A549 (cell line): ENCODE results near the gene AP1M1.

ENCODE experiments used
- BHLHE40 ChIP-seq: IDR thresholded peaks from 2 replicates; pipeline ENCODE4 v1.6.1; 2012; ENCODE audit warnings: low read depth, low read length, inconsistent platforms
- CEBPB ChIP-seq, 2 experiments: fragments of >200 bp in 1 of 2; sonication (Bioruptor Twin) in 1 of 2; formaldehyde crosslinking in 1 of 2; IDR thresholded peaks; 2 replicates each; pipeline ENCODE4 v1.6.1; 2012 to 2016
- EP300 ChIP-seq, 2 experiments: fragments of >200 bp; sonication (Bioruptor Twin); formaldehyde crosslinking; IDR thresholded peaks; 2 replicates in 1 of 2; 3 replicates in 1 of 2; pipeline ENCODE4 v1.6.1; 2016 to 2017
- JUNB ChIP-seq: fragments of >200 bp; sonication (Bioruptor Twin); formaldehyde crosslinking; IDR thresholded peaks from 2 replicates; pipeline ENCODE4 v1.6.1; 2016
- MAFK ChIP-seq: fragments of 450-650 bp; IDR thresholded peaks from 2 replicates; pipeline ENCODE4 v1.6.1; 2014; ENCODE audit not compliant: partially characterized antibody
- POLR2A ChIP-seq: IDR thresholded peaks from 2 replicates; pipeline ENCODE4 v1.6.1; 2012; ENCODE audit warnings: mild to moderate bottlenecking, low read length
- RAD21 ChIP-seq, 2 experiments: fragments of >200 bp in 1 of 2; sonication (Bioruptor Twin) in 1 of 2; formaldehyde crosslinking in 1 of 2; IDR thresholded peaks in 1 of 2; conservative IDR thresholded peaks in 1 of 2; 2 replicates in 1 of 2; 3 replicates in 1 of 2; pipeline ENCODE4 v1.6.1; 2012 to 2018; ENCODE audit warnings: inconsistent platforms in 1 of 2
- ZNF302 ChIP-seq: fragments of 250-450 bp; sonication (Bioruptor Pico); IDR thresholded peaks from 2 replicates; pipeline ENCODE4 v1.9.0; 2021; ENCODE audit warnings: inconsistent platforms, mild to moderate bottlenecking, moderate library complexity
- ZSCAN20 ChIP-seq: fragments of 250-450 bp; sonication (Bioruptor Pico); IDR thresholded peaks from 2 replicates; pipeline ENCODE4 v1.8.0; 2022; ENCODE audit warnings: mild to moderate bottlenecking, moderate library complexity
- TF ChIP-seq, protein P1 (sequence below): fragments of >200 bp; sonication (Bioruptor Twin); formaldehyde crosslinking; IDR thresholded peaks from 3 replicates; pipeline ENCODE4 v1.5.1; 2016
- TF ChIP-seq, protein P2 (sequence below): fragments of 200-600 bp; sonication (generic); IDR thresholded peaks from 2 replicates; pipeline ENCODE4 v1.6.1; 2016; ENCODE audit warnings: antibody characterized with exemption, mild to moderate bottlenecking, moderate library complexity
- TF ChIP-seq, protein P3 (sequence below): fragments of 450-650 bp; IDR thresholded peaks from 2 replicates; pipeline ENCODE4 v1.6.1; 2014; ENCODE audit warnings: antibody characterized with exemption

GRCh38 chr19:16233836-16234551, 36.3 kb downstream of the AP1M1 start:
- TF ChIP-seq POLR2A (no peak), MAFK (no peak), CEBPB (IDR thresholded peaks at IDR 0.05) (no peak), ZNF302 (CRISPR knock-in tag) (no peak), EP300 (IDR thresholded peaks at IDR 0.05) (no peak), JUNB (no peak), RAD21 (conservative IDR thresholded peaks at IDR 0.05 in 1 of 2, IDR thresholded peaks at IDR 0.05 in 1 of 2) (no peak), BHLHE40 (no peak), ZSCAN20 (CRISPR knock-in tag) (no peak)
- TF ChIP-seq, protein P1, sequence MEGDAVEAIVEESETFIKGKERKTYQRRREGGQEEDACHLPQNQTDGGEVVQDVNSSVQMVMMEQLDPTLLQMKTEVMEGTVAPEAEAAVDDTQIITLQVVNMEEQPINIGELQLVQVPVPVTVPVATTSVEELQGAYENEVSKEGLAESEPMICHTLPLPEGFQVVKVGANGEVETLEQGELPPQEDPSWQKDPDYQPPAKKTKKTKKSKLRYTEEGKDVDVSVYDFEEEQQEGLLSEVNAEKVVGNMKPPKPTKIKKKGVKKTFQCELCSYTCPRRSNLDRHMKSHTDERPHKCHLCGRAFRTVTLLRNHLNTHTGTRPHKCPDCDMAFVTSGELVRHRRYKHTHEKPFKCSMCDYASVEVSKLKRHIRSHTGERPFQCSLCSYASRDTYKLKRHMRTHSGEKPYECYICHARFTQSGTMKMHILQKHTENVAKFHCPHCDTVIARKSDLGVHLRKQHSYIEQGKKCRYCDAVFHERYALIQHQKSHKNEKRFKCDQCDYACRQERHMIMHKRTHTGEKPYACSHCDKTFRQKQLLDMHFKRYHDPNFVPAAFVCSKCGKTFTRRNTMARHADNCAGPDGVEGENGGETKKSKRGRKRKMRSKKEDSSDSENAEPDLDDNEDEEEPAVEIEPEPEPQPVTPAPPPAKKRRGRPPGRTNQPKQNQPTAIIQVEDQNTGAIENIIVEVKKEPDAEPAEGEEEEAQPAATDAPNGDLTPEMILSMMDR, result no peak
- TF ChIP-seq, protein P2, sequence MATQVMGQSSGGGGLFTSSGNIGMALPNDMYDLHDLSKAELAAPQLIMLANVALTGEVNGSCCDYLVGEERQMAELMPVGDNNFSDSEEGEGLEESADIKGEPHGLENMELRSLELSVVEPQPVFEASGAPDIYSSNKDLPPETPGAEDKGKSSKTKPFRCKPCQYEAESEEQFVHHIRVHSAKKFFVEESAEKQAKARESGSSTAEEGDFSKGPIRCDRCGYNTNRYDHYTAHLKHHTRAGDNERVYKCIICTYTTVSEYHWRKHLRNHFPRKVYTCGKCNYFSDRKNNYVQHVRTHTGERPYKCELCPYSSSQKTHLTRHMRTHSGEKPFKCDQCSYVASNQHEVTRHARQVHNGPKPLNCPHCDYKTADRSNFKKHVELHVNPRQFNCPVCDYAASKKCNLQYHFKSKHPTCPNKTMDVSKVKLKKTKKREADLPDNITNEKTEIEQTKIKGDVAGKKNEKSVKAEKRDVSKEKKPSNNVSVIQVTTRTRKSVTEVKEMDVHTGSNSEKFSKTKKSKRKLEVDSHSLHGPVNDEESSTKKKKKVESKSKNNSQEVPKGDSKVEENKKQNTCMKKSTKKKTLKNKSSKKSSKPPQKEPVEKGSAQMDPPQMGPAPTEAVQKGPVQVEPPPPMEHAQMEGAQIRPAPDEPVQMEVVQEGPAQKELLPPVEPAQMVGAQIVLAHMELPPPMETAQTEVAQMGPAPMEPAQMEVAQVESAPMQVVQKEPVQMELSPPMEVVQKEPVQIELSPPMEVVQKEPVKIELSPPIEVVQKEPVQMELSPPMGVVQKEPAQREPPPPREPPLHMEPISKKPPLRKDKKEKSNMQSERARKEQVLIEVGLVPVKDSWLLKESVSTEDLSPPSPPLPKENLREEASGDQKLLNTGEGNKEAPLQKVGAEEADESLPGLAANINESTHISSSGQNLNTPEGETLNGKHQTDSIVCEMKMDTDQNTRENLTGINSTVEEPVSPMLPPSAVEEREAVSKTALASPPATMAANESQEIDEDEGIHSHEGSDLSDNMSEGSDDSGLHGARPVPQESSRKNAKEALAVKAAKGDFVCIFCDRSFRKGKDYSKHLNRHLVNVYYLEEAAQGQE, result no peak
- TF ChIP-seq, protein P3, sequence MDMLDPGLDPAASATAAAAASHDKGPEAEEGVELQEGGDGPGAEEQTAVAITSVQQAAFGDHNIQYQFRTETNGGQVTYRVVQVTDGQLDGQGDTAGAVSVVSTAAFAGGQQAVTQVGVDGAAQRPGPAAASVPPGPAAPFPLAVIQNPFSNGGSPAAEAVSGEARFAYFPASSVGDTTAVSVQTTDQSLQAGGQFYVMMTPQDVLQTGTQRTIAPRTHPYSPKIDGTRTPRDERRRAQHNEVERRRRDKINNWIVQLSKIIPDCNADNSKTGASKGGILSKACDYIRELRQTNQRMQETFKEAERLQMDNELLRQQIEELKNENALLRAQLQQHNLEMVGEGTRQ, result no peak
